ENCODE measurements around the gene CXCR3. TPM values are rescaled to one million over a fixed set of nuclear protein-coding genes. Genes with fewer than 3 reads are reported as not detected.

Gene CXCR3
- total RNA-seq, 1 donor from 2014 or later = not detected

GRCh38 chrX:71629467-71629866 lies 11.2 kb upstream of the CXCR3 start:
- no peaks in the 10 kb centered on the region for H3K27me3 Mint-ChIP-seq (ENCODE audit: low read depth)
- no peaks in the 10 kb centered on the region for H3K4me1 Mint-ChIP-seq
- no peaks in the 10 kb centered on the region for H3K36me3 Mint-ChIP-seq
- H3K4me3 Mint-ChIP-seq = no peak overlapping the region
- H3K27ac Mint-ChIP-seq = no peak overlapping the region
- no peak for DNase-seq (ENCODE audit: low spot score in 2 of 2, unreplicated experiment in 2 of 2)
- peaks cover 15% of the 10 kb centered on the region for H3K9me3 Mint-ChIP-seq
- TF ChIP-seq, protein P1, sequence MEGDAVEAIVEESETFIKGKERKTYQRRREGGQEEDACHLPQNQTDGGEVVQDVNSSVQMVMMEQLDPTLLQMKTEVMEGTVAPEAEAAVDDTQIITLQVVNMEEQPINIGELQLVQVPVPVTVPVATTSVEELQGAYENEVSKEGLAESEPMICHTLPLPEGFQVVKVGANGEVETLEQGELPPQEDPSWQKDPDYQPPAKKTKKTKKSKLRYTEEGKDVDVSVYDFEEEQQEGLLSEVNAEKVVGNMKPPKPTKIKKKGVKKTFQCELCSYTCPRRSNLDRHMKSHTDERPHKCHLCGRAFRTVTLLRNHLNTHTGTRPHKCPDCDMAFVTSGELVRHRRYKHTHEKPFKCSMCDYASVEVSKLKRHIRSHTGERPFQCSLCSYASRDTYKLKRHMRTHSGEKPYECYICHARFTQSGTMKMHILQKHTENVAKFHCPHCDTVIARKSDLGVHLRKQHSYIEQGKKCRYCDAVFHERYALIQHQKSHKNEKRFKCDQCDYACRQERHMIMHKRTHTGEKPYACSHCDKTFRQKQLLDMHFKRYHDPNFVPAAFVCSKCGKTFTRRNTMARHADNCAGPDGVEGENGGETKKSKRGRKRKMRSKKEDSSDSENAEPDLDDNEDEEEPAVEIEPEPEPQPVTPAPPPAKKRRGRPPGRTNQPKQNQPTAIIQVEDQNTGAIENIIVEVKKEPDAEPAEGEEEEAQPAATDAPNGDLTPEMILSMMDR (IDR thresholded peaks at IDR 0.05; ENCODE audit: unreplicated experiment) = no peak

- Mint-ChIP-seq H3K36me3 (no peaks in the 10 kb centered on the region), H3K9me3 (peaks cover 10% of the 10 kb centered on the region), H3K4me3 (no peak overlapping the region), H3K27ac (no peak overlapping the region), H3K4me1 (peaks cover 1% of the 10 kb centered on the region), H3K27me3 (ENCODE audit: low read depth) (no peaks in the 10 kb centered on the region)
- no peak for DNase-seq (ENCODE audit: low spot score in 2 of 2, unreplicated experiment in 2 of 2)
- TF ChIP-seq, protein P1 (IDR thresholded peaks at IDR 0.05; ENCODE audit: unreplicated experiment) = no peak
These were observed 9.5 kb upstream of the CXCR3 start for GRCh38 chrX:71627588-71628404.

GRCh38 chrX:71626576-71626975 lies 8.3 kb upstream of the CXCR3 start:
- Mint-ChIP-seq H3K9me3 (no peaks in the 10 kb centered on the region), H3K36me3 (no peaks in the 10 kb centered on the region), H3K27me3 (ENCODE audit: low read depth) (no peaks in the 10 kb centered on the region), H3K27ac (no peak overlapping the region), H3K4me3 (no peak overlapping the region), H3K4me1 (peaks cover 4% of the 10 kb centered on the region)
- no peak for DNase-seq (ENCODE audit: low spot score in 2 of 2, unreplicated experiment in 2 of 2)
- TF ChIP-seq, protein P1 (IDR thresholded peaks at IDR 0.05; ENCODE audit: unreplicated experiment) = no peak

DNA sequence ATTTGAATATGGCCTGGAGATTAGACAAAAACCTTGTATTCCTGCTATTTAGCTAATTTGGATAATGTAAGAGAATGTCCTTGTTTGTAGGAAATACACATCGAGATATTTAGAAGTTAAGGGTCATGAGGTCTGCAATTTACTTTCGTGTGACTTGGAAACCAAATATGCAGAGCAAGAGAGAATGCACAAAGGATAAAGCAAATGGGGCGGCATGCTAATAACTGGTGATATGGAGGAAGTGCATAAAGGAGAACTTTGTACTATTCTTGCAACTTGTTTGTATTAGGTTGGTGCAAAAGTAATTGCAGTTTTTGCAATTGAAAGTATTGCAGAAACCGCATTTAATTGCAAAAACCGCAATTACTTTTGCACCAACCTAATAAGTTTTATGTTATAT lies 7.2 kb upstream of the CXCR3 start:
- H3K4me1 Mint-ChIP-seq = peaks cover 4% of the 10 kb centered on the region
- H3K27ac Mint-ChIP-seq = no peak overlapping the region
- H3K4me3 Mint-ChIP-seq = no peak overlapping the region
- H3K9me3 Mint-ChIP-seq = peaks cover 3% of the 10 kb centered on the region
- no peaks in the 10 kb centered on the region for H3K36me3 Mint-ChIP-seq
- H3K27me3 Mint-ChIP-seq (ENCODE audit: low read depth) = no peaks in the 10 kb centered on the region
- TF ChIP-seq, protein P1 (IDR thresholded peaks at IDR 0.05; ENCODE audit: unreplicated experiment) = no peak
- DNase-seq (ENCODE audit: low spot score in 2 of 2, unreplicated experiment in 2 of 2) = no peak

DNA sequence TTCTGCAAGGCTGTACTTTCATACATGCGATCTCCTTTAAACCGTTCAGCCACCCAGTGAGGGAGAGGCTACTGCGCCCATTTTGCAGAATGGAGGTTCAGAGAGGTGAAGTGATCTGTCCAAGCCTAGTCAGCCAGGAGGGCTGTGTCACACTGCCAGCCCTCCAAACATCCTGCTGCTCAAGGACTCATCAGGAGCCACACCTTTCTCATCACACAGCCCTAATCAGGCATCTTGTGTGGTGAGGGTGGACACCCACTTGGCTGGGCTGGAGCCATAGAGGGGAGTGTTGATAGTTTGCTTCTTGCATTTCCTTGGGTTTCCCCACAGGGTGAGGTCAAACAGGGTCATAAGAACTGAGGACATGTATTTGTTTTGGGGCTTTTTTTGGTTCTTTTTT lies 5.4 kb upstream of the CXCR3 start:
- H3K9me3 Mint-ChIP-seq = peaks cover 9% of the 10 kb centered on the region
- no peaks in the 10 kb centered on the region for H3K27me3 Mint-ChIP-seq (ENCODE audit: low read depth)
- H3K36me3 Mint-ChIP-seq = no peaks in the 10 kb centered on the region
- TF ChIP-seq, protein P1 (IDR thresholded peaks at IDR 0.05; ENCODE audit: unreplicated experiment) = no peak
- no peak overlapping the region for H3K4me3 Mint-ChIP-seq
- no peak overlapping the region for H3K27ac Mint-ChIP-seq
- H3K4me1 Mint-ChIP-seq = peaks cover 4% of the 10 kb centered on the region
- DNase-seq (ENCODE audit: low spot score in 2 of 2, unreplicated experiment in 2 of 2) = no peak

Data from mesothelial cell of epicardium (in vitro differentiated cells).